Measurements from ENCODE around the gene TIAL1. TPM values are rescaled to one million over a fixed set of nuclear protein-coding genes. Genes with fewer than 3 reads are reported as not detected.
A peak's percentile ranks its signal among the peaks of the same experiment; 100 is the strongest.
"Not testable (repeated sequence)": the region's sequence is repeated elsewhere in the genome, so short reads cannot be mapped to it uniquely, and the experiment has no call there.

TIAL1 gene
- 14.0 and 20.0 TPM in 2 replicates for total RNA-seq

GRCh38 chr10:119596537-119597404 is at the start of gene TIAL1:
TIAL1 (minus strand) TSS chr10:119596964; CDS start chr10:119596465, 499 bp downstream.
- peak; percentile 98 to 100 for DNase-seq (ENCODE audit: low read depth in 2 of 2)

GRCh38 chr10:119644994-119645393 is 48.2 kb upstream of the TIAL1 start:
- no peak for DNase-seq (ENCODE audit: low read depth in 2 of 2)

GRCh38 chr10:119644205-119644814 is 47.5 kb upstream of the TIAL1 start:
- DNase-seq (ENCODE audit: low read depth in 2 of 2), result no peak

- DNase-seq (ENCODE audit: low read depth in 2 of 2), result no peak
Observed at GRCh38 chr10:119643306-119644204, 46.8 kb upstream of the TIAL1 start.

- DNase-seq (ENCODE audit: low read depth in 2 of 2), result no peak
Observed at GRCh38 chr10:119642556-119643111, 45.9 kb upstream of the TIAL1 start.

- no peak for DNase-seq (ENCODE audit: low read depth in 2 of 2)
Observed at GRCh38 chr10:119640875-119641526, 44.2 kb upstream of the TIAL1 start.

GRCh38 chr10:119640384-119640783 is 43.6 kb upstream of the TIAL1 start:
- no peak for DNase-seq (ENCODE audit: low read depth in 2 of 2)

GRCh38 chr10:119638982-119639381 is 42.2 kb upstream of the TIAL1 start:
- DNase-seq (ENCODE audit: low read depth in 2 of 2), result no peak

- no peak for DNase-seq (ENCODE audit: low read depth in 2 of 2)
Observed at GRCh38 chr10:119637631-119638030, 40.9 kb upstream of the TIAL1 start.

- no peak for DNase-seq (ENCODE audit: low read depth in 2 of 2)
Observed at GRCh38 chr10:119634219-119634544, 37.4 kb upstream of the TIAL1 start.

GRCh38 chr10:119633538-119634218 is 36.9 kb upstream of the TIAL1 start:
- DNase-seq (ENCODE audit: low read depth in 2 of 2), result no peak

GRCh38 chr10:119630300-119630699 is 33.5 kb upstream of the TIAL1 start:
- DNase-seq (ENCODE audit: low read depth in 2 of 2), result no peak

GRCh38 chr10:119625570-119626280 is 29.0 kb upstream of the TIAL1 start:
- no peak for DNase-seq (ENCODE audit: low read depth in 2 of 2)

GRCh38 chr10:119621078-119621384 is 24.3 kb upstream of the TIAL1 start:
- DNase-seq (ENCODE audit: low read depth in 2 of 2), result no peak

GRCh38 chr10:119620241-119621077 is 23.7 kb upstream of the TIAL1 start:
- DNase-seq (ENCODE audit: low read depth in 2 of 2), result no peak

GRCh38 chr10:119619811-119620210 is 23.0 kb upstream of the TIAL1 start:
- DNase-seq (ENCODE audit: low read depth in 2 of 2), result not testable (repeated sequence)

GRCh38 chr10:119619215-119619614 is 22.5 kb upstream of the TIAL1 start:
- DNase-seq (ENCODE audit: low read depth in 2 of 2), result peak; percentile 8 to 72

- no peak for DNase-seq (ENCODE audit: low read depth in 2 of 2)
Observed at GRCh38 chr10:119616882-119617570, 20.3 kb upstream of the TIAL1 start.

GRCh38 chr10:119614686-119615085 is 17.9 kb upstream of the TIAL1 start:
- no peak for DNase-seq (ENCODE audit: low read depth in 2 of 2)

All from dermis microvascular lymphatic vessel endothelial cell (primary cell).